Measurements from ENCODE around the gene NEAT1.

- peak in 1 of 2 donors; percentile 16 for TF ChIP-seq POLR2A (IDR thresholded peaks at IDR 0.05)
- TF ChIP-seq CTCF (IDR thresholded peaks at IDR 0.05), result no peak
Measured at GRCh38 chr11:65403607-65404121, 18.9 kb upstream of the NEAT1 start.

Data from thyroid gland (tissue), 4 donors.